ENCODE data around the gene TPP1.

GRCh38 chr11:6652182-6652581 lies 33.0 kb upstream of the TPP1 start:
- TF ChIP-seq CTCF (IDR thresholded peaks at IDR 0.05; ENCODE audit: low read depth, low read length) (no peak), MAX (IDR thresholded peaks at IDR 0.05; ENCODE audit: low read depth, low read length) (no peak), POLR2A (IDR thresholded peaks at IDR 0.05; ENCODE audit: extremely low read depth, insufficient read length) (no peak)

Data from NB4 (cell line).